HepG2 (cell line): ENCODE measurements around the gene FUBP3. TPM values are rescaled to one million over a fixed set of nuclear protein-coding genes. Genes with fewer than 3 reads are reported as not detected.

Experiments used
- ATAC-seq: fragments of 200-7000 bp; cut with Tn5 transposase; 3 replicates; pipeline ENCODE4 v1.9.1; 2020; ENCODE audit warnings: mild to moderate bottlenecking, moderate library complexity
- BruUV-seq: library from RNA; stranded (reverse); fragments of 400-500 nt; replicated peaks from 2 replicates; lab custom pipeline; 2021; lab: Mats Ljungman, UMichigan
- CTCF ChIA-PET: fragments of 300-600 bp; formaldehyde crosslinking; extraction: SDS; loops from one replicate; lab custom pipeline; 2021; ENCODE audit warnings: low total read pairs, inconsistent platforms, low intra/inter-chr PET ratio; lab: Yijun Ruan, JAX
- POLR2A ChIA-PET: fragments of 350-600 bp; sonication (Branson Sonifier 250); formaldehyde crosslinking; loops from one replicate; lab custom pipeline; 2020; ENCODE audit warnings: antibody characterized with exemption, inconsistent platforms; lab: Yijun Ruan, JAX
- DNase-seq: peaks from one replicate; pipeline ENCODE4 v3.0.0-alpha.2; 2015; ENCODE audit warnings: low spot score
- FAIRE-seq: peaks from 3 replicates; lab custom pipeline; 2011; peaks lifted over from hg19 to GRCh38; lab: Jason Lieb, UNC
- H2AFZ ChIP-seq: one replicate; pipeline ENCODE4 v1.6.1; 2011; ENCODE audit warnings: low read length, inconsistent platforms
- H3K27ac ChIP-seq: fragments of 300-600 bp; 3 replicates; pipeline ENCODE4 v1.8.0; 2011; ENCODE audit warnings: mixed run types, mild to moderate bottlenecking, mixed read lengths, low read length, inconsistent platforms; ENCODE audit not compliant: insufficient read depth; ENCODE audit errors: extremely low read length
- H3K27me3 ChIP-seq, 2 experiments: fragments of 200-600 bp in 1 of 2; 2 replicates in 1 of 2; 3 replicates in 1 of 2; pipeline versions ENCODE4 v1.6.0 to v1.8.0; 2011; ENCODE audit warnings: low read length in 2 of 2, mild to moderate bottlenecking in 2 of 2, moderate library complexity in 2 of 2, inconsistent platforms in 1 of 2; ENCODE audit not compliant: insufficient read depth in 2 of 2, control insufficient read depth in 1 of 2
- H3K36me3 ChIP-seq, 2 experiments: fragments of 200-600 bp in 1 of 2; replicated peaks in 1 of 2; 2 replicates in 1 of 2; 3 replicates in 1 of 2; pipeline versions ENCODE4 v1.5.1 to v1.8.0; 2011; ENCODE audit warnings: low read length in 2 of 2, inconsistent platforms in 1 of 2; ENCODE audit not compliant: insufficient read depth in 2 of 2, control insufficient read depth in 1 of 2
- H3K4me1 ChIP-seq: 2 replicates; pipeline ENCODE4 v1.5.1; 2012; ENCODE audit warnings: low read length, inconsistent platforms; ENCODE audit not compliant: insufficient read depth
- H3K4me2 ChIP-seq: 2 replicates; pipeline ENCODE4 v1.6.0; 2011; ENCODE audit warnings: low read depth, low read length, inconsistent platforms
- H3K4me3 ChIP-seq, 3 experiments: fragments of 200-600 bp in 1 of 3; sonication (generic), shearing (Covaris generic) in 1 of 3; replicated peaks in 1 of 3; 2 replicates each; pipeline ENCODE4 v1.5.1; 2011 to 2016; ENCODE audit warnings: low read length in 3 of 3, inconsistent platforms in 2 of 3, low read depth in 2 of 3, mild to moderate bottlenecking in 2 of 3, control low read depth in 1 of 3, mixed read lengths in 1 of 3; ENCODE audit not compliant: insufficient read depth in 1 of 3
- H3K79me2 ChIP-seq: one replicate; pipeline ENCODE4 v1.6.1; 2011; ENCODE audit warnings: low read length, inconsistent platforms; ENCODE audit not compliant: insufficient read depth
- H3K9ac ChIP-seq: 2 replicates; pipeline ENCODE4 v1.6.0; 2011; ENCODE audit warnings: mild to moderate bottlenecking, low read depth, low read length, inconsistent platforms; ENCODE audit not compliant: insufficient read depth
- H3K9me3 ChIP-seq: 2 replicates; pipeline ENCODE4 v1.5.1; 2012; ENCODE audit warnings: mild to moderate bottlenecking, low read length
- H4K20me1 ChIP-seq: 2 replicates; pipeline ENCODE4 v1.6.0; 2011; ENCODE audit warnings: inconsistent platforms, mild to moderate bottlenecking, low read length, moderate library complexity; ENCODE audit not compliant: insufficient read depth
- FOXP4 ChIP-seq: sonication (generic); formaldehyde crosslinking; IDR thresholded peaks from 2 replicates; pipeline ENCODE4 v1.4.0; 2020; ENCODE audit warnings: missing genetic modification reagents
- KDM6A ChIP-seq: IDR thresholded peaks from 2 replicates; pipeline ENCODE4 v1.6.1; 2016; ENCODE audit warnings: low read depth
- PRDM4 ChIP-seq: sonication (generic); formaldehyde crosslinking; IDR thresholded peaks from 2 replicates; pipeline ENCODE4 v1.9.0; 2021; ENCODE audit warnings: missing genetic modification reagents, borderline replicate concordance
- TEAD2 ChIP-seq: sonication (generic); formaldehyde crosslinking; IDR thresholded peaks from 2 replicates; pipeline ENCODE4 v1.9.0; 2021; ENCODE audit warnings: missing genetic modification reagents
- ZNF558 ChIP-seq: sonication (generic); formaldehyde crosslinking; IDR thresholded peaks from 2 replicates; pipeline ENCODE4 v1.9.0; 2022; ENCODE audit warnings: mild to moderate bottlenecking, missing genetic modification reagents, borderline replicate concordance
- ZNF703 ChIP-seq: sonication (generic); formaldehyde crosslinking; IDR thresholded peaks from 2 replicates; pipeline ENCODE4 v1.5.1; 2020; ENCODE audit warnings: missing genetic modification reagents, mild to moderate bottlenecking, moderate library complexity, borderline replicate concordance
- WGBS: methylation state at CpG from one replicate; pipeline ENCODE4 v1.1.6; 2017; ENCODE audit warnings: low lambda C conversion rate; 5-methylcytosine and 5-hydroxymethylcytosine counted together
- in situ Hi-C: cut with HindIII; loops from 2 replicates; pipeline ENCODE4 v1.10.0; 2017; ENCODE audit warnings: low pct_unique_long_range_greater_than_20kb; ENCODE audit not compliant: extremely low pct_ligation_motif_present
- intact Hi-C: fragments of 100-400 bp; cut with micrococcal nuclease; formaldehyde crosslinking; loops from one replicate; pipeline ENCODE4 v1.10.0; 2022; ENCODE audit not compliant: unreplicated experiment
- polyA plus RNA-seq, 8 experiments: library from polyadenylated mRNA; depleted of rRNA in 3 of 8; stranded (reverse) in 7 of 8; unstranded in 1 of 8; fragments of >200 nt; fragmentation: Illumina TruSeq in 4 of 8; extraction: Trizol in 4 of 8; gene quantifications; 2 replicates each; pipeline versions ENCODE4 v1.2.1 to v1.2.3, GENCODE V29; 2011 to 2016; ENCODE audit warnings: low read depth in 4 of 8, missing spikeins in 1 of 8, mixed read lengths in 1 of 8; ENCODE audit not compliant: insufficient read depth in 1 of 8
- total RNA-seq, 5 experiments: library from RNA; depleted of rRNA; stranded (reverse); fragments of >200 nt; fragmentation: Illumina TruSeq; extraction: Trizol; gene quantifications; 2 replicates each; pipeline ENCODE4 v1.2.3, GENCODE V29; 2016; ENCODE audit warnings: low read depth in 1 of 5
- TF ChIP-seq, protein P1 (sequence below): sonication (generic); formaldehyde crosslinking; IDR thresholded peaks from 2 replicates; pipeline ENCODE4 v1.4.0; 2020; ENCODE audit warnings: missing genetic modification reagents

The FUBP3 gene
- total and polyA plus RNA-seq, 2 of the 13 experiments (the other 11 are each of a cell fraction or from before 2014, with no cell fraction given): 28.7 to 40.0 TPM

DNA sequence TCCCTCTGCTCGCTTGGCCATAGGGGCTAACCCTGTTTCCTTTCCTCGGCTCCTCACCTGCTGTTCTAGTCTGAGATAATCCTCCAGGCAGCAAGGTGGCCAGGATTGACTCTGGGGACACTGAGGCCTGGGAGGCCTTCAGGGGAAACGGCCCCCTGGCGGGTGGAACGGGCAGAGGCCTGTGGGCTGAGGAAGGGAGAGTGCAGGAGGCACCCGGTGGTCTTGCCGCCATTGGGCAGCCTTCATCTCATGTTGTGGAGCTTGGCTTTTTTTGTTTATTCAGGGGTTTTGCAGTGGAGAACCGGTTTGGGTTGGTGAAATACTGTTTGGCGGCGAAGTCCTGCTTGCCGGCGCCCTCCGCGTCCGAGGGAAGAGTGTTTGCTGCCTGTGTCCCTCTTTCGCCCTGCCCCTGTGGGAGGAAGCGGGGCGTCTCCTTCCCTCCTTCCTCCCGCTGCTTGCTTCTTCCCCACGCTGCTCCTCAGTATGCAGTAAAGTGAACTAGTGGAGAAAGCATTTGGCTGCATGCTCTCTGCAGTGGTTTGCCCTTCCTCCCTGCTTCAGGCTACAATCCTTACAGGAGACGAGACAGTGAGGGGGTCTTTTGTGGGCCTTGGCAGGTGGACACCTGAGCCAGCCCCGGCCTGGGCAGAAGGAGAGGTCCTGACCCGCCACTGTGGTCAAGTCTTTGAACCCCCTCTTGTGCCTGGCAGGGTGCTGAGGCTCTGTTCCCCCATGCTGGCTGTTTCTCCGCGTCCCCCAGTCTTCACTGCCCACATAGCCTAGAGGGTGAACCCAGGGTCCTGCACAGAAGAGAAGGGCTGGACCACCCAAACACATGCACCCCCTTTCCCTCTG, 54.2 kb downstream of the FUBP3 start:
- CTCF ChIA-PET: no interaction called here
- H3K4me1 ChIP-seq: no peaks in the 10 kb centered on the region
- in situ Hi-C loops (no loop called here), intact Hi-C loops (no loop called here)
- ATAC-seq: no peak
- H2AFZ ChIP-seq: no peak overlapping the region
- DNase-seq: no peak
- no peak for FAIRE-seq
- H3K79me2 ChIP-seq: no peaks in the 10 kb centered on the region
- no peak overlapping the region for H3K9ac ChIP-seq
- TF ChIP-seq KDM6A (CRISPR knock-in tag) (no peak), ZNF558 (CRISPR knock-in tag) (no peak), FOXP4 (no peak), PRDM4 (CRISPR knock-in tag) (no peak), ZNF703 (no peak), TEAD2 (CRISPR knock-in tag) (no peak)
- TF ChIP-seq, protein P1, sequence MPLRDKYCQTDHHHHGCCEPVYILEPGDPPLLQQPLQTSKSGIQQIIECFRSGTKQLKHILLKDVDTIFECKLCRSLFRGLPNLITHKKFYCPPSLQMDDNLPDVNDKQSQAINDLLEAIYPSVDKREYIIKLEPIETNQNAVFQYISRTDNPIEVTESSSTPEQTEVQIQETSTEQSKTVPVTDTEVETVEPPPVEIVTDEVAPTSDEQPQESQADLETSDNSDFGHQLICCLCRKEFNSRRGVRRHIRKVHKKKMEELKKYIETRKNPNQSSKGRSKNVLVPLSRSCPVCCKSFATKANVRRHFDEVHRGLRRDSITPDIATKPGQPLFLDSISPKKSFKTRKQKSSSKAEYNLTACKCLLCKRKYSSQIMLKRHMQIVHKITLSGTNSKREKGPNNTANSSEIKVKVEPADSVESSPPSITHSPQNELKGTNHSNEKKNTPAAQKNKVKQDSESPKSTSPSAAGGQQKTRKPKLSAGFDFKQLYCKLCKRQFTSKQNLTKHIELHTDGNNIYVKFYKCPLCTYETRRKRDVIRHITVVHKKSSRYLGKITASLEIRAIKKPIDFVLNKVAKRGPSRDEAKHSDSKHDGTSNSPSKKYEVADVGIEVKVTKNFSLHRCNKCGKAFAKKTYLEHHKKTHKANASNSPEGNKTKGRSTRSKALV: no peak
- no peak overlapping the region for H3K4me2 ChIP-seq
- H3K9me3 ChIP-seq: no peaks in the 10 kb centered on the region
- 96% methylated on average over 22 of the region's 25 CpGs for WGBS
- peaks cover 2% of the 10 kb centered on the region; the same call in 1 of the 2 replicates for H4K20me1 ChIP-seq
- no TSS peak for BruUV-seq
- no peak overlapping the region for H3K4me3 ChIP-seq
- H3K36me3 ChIP-seq: peaks cover 45 to 71% of the 10 kb centered on the region in 2 experiments; a peak in 4 of 5 replicates
- no peaks in the 10 kb centered on the region for H3K27me3 ChIP-seq
- POLR2A ChIA-PET: no interaction called here
- no peak overlapping the region for H3K27ac ChIP-seq
